HEK293T (cell line): ENCODE measurements around the gene ANKZF1.

Source experiments
- CTCF ChIA-PET: fragments of 350-600 bp; formaldehyde crosslinking; extraction: SDS; loops from one replicate; lab custom pipeline; 2021; ENCODE audit warnings: antibody characterized with exemption, inconsistent platforms; lab: Yijun Ruan, JAX
- POLR2A ChIA-PET: fragments of 350-600 bp; formaldehyde crosslinking; extraction: SDS; loops from one replicate; lab custom pipeline; 2020; ENCODE audit warnings: antibody characterized with exemption, inconsistent platforms; lab: Yijun Ruan, JAX
- DNase-seq: peaks from one replicate; pipeline ENCODE4 v3.0.0; 2012; ENCODE audit warnings: mixed read lengths; ENCODE audit errors: extremely low spot score
- ARNT ChIP-seq: fragments of 450-650 bp; IDR thresholded peaks from 2 replicates; pipeline ENCODE4 v1.6.1; 2017; ENCODE audit warnings: mild to moderate bottlenecking
- BHLHE40 ChIP-seq: fragments of 450-650 bp; IDR thresholded peaks from 2 replicates; pipeline ENCODE4 v1.6.1; 2016; ENCODE audit warnings: mild to moderate bottlenecking, moderate library complexity, borderline replicate concordance
- CTBP1 ChIP-seq: fragments of 450-650 bp; IDR thresholded peaks from 2 replicates; pipeline ENCODE4 v1.6.1; 2016; ENCODE audit warnings: borderline replicate concordance
- ELF4 ChIP-seq: fragments of 450-650 bp; IDR thresholded peaks from 2 replicates; pipeline ENCODE4 v1.6.1; 2017; ENCODE audit warnings: antibody characterized with exemption
- FOXA1 ChIP-seq: fragments of 450-650 bp; IDR thresholded peaks from 2 replicates; pipeline ENCODE4 v1.6.1; 2016; ENCODE audit warnings: mild to moderate bottlenecking
- FOXK2 ChIP-seq: fragments of 450-650 bp; IDR thresholded peaks from 2 replicates; pipeline ENCODE4 v1.6.1; 2016; ENCODE audit warnings: mild to moderate bottlenecking
- FOXM1 ChIP-seq: fragments of 450-650 bp; IDR thresholded peaks from 2 replicates; pipeline ENCODE4 v1.6.1; 2017; ENCODE audit warnings: mild to moderate bottlenecking, borderline replicate concordance
- HDGF ChIP-seq: fragments of 450-650 bp; IDR thresholded peaks from 2 replicates; pipeline ENCODE4 v1.6.1; 2017; ENCODE audit warnings: antibody characterized with exemption, borderline replicate concordance
- L3MBTL2 ChIP-seq: fragments of 450-650 bp; conservative IDR thresholded peaks from 2 replicates; pipeline ENCODE4 v1.6.1; 2016; ENCODE audit warnings: mild to moderate bottlenecking
- LEF1 ChIP-seq: fragments of 450-650 bp; IDR thresholded peaks from 2 replicates; pipeline ENCODE4 v1.6.1; 2017; ENCODE audit warnings: mild to moderate bottlenecking, borderline replicate concordance
- NFRKB ChIP-seq: fragments of 450-650 bp; IDR thresholded peaks from 2 replicates; pipeline ENCODE4 v1.6.1; 2016; ENCODE audit warnings: mild to moderate bottlenecking, moderate library complexity
- PKNOX1 ChIP-seq: fragments of 450-650 bp; IDR thresholded peaks from 2 replicates; pipeline ENCODE4 v1.6.1; 2016
- SP1 ChIP-seq: fragments of 450-650 bp; IDR thresholded peaks from 2 replicates; pipeline ENCODE4 v1.6.1; 2017
- SUZ12 ChIP-seq: fragments of 450-650 bp; IDR thresholded peaks from 2 replicates; pipeline ENCODE4 v1.6.1; 2016; ENCODE audit warnings: mild to moderate bottlenecking
- TARDBP ChIP-seq: fragments of 450-650 bp; IDR thresholded peaks from 2 replicates; pipeline ENCODE4 v1.6.1; 2016
- ZNF384 ChIP-seq: fragments of 450-650 bp; IDR thresholded peaks from 2 replicates; pipeline ENCODE4 v1.6.1; 2016

The ANKZF1 gene

GRCh38 chr2:219229305-219230058 is at the start of gene ANKZF1, which contains the start of gene ATG9A:
Gene ANKZF1, plus strand, starts transcription at chr2:219229806. Its CDS starts 452 bp downstream, at chr2:219230258.
Gene ATG9A, minus strand, starts transcription at chr2:219229636. Its CDS starts 1,612 bp downstream, at chr2:219228024.
- peak; percentile 98 for DNase-seq
- POLR2A ChIA-PET, result interaction anchor here (0.7 to 2.7 kb wide), 9 partner anchors 8 to 66 kb away, joined by 3 to 27 read pairs (median 6); partner anchors contain the start of genes ABCB6, CNPPD1, GLB1L and STK16
- CTCF ChIA-PET, result interaction anchor here (0.5 to 1.5 kb wide), 3 partner anchors 9 to 65 kb away, joined by 3 to 4 read pairs (median 3); no protein-coding TSS in a partner anchor
- TF ChIP-seq NFRKB (no peak), ARNT (no peak), FOXK2 (no peak), PKNOX1 (peak; percentile 100), CTBP1 (no peak), BHLHE40 (no peak), ZNF384 (no peak), SP1 (peak; percentile 67)

- no peak for TF ChIP-seq PKNOX1
- TF ChIP-seq HDGF, result no peak
- TF ChIP-seq FOXA1, result no peak
- TF ChIP-seq SUZ12, result no peak
- TF ChIP-seq BHLHE40, result no peak
- TF ChIP-seq SP1, result no peak
- TF ChIP-seq CTBP1, result no peak
- no peak for TF ChIP-seq FOXM1
- no peak for TF ChIP-seq L3MBTL2
- ChIA-PET POLR2A (no interaction called here), CTCF (interaction anchor here (0.9 kb wide), 1 partner anchor 114 kb away, joined by 3 read pairs; no protein-coding TSS in a partner anchor)
- DNase-seq, result no peak
Measured at GRCh38 chr2:219180961-219181360, 48.6 kb upstream of the ANKZF1 start.

GRCh38 chr2:219181531-219181930 is 48.1 kb upstream of the ANKZF1 start:
- CTCF ChIA-PET, result no interaction called here
- TF ChIP-seq ELF4, result no peak
- no peak for TF ChIP-seq PKNOX1
- TF ChIP-seq NFRKB, result no peak
- no peak for TF ChIP-seq CTBP1
- no peak for TF ChIP-seq SP1
- POLR2A ChIA-PET, result no interaction called here
- DNase-seq, result no peak

- DNase-seq, result no peak
- ChIA-PET CTCF (no interaction called here), POLR2A (no interaction called here)
- no peak for TF ChIP-seq SP1
- no peak for TF ChIP-seq L3MBTL2
- no peak for TF ChIP-seq NFRKB
- no peak for TF ChIP-seq ZNF384
- TF ChIP-seq ELF4, result no peak
- no peak for TF ChIP-seq TARDBP
- no peak for TF ChIP-seq HDGF
- no peak for TF ChIP-seq CTBP1
Measured at GRCh38 chr2:219182331-219183150, 47.1 kb upstream of the ANKZF1 start.

- CTCF ChIA-PET, result no interaction called here
- POLR2A ChIA-PET, result no interaction called here
- no peak for DNase-seq
Measured at GRCh38 chr2:219183151-219183772, 46.3 kb upstream of the ANKZF1 start.

More at GRCh38 chr2:219183151-219183772, 46.3 kb upstream of the ANKZF1 start:
- no peak for TF ChIP-seq ARNT
- TF ChIP-seq NFRKB, result no peak
- TF ChIP-seq ELF4, result no peak
- TF ChIP-seq FOXK2, result no peak
- TF ChIP-seq ZNF384, result no peak
- no peak for TF ChIP-seq FOXM1
- no peak for TF ChIP-seq SP1
- TF ChIP-seq PKNOX1, result no peak
- TF ChIP-seq CTBP1, result no peak
- TF ChIP-seq HDGF, result no peak
- TF ChIP-seq LEF1, result no peak
- TF ChIP-seq SUZ12, result no peak
- no peak for TF ChIP-seq BHLHE40
- no peak for TF ChIP-seq L3MBTL2
- no peak for TF ChIP-seq FOXA1
- no peak for TF ChIP-seq TARDBP
